Cardiac fibroblast (primary cell): Measurements from ENCODE around the gene SCARB1.
A peak's percentile ranks its signal among the peaks of the same experiment; 100 is the strongest.

Experiments
- DNase-seq, 2 donors: peaks; one replicate each; pipeline versions ENCODE4 v3.0.0 to v3.0.0-alpha.2; 2010; ENCODE audit warnings: low read depth in 2 of 2
- H3K4me3 ChIP-seq, 2 donors: replicated peaks in 1 of 2; 1 replicate in 1 of 2; 2 replicates in 1 of 2; pipeline ENCODE4 v1.5.1; 2011; ENCODE audit warnings: low read depth in 2 of 2, low read length in 2 of 2, mild to moderate bottlenecking in 2 of 2, moderate library complexity in 1 of 2
- CTCF ChIP-seq: IDR thresholded peaks from one replicate; pipeline ENCODE4 v1.5.1; 2011; ENCODE audit warnings: low read depth, mild to moderate bottlenecking, low read length, inconsistent platforms

The SCARB1 gene

GRCh38 chr12:124778411-124778810, 85.3 kb downstream of the SCARB1 start:
- no peak for TF ChIP-seq CTCF
- DNase-seq = no peak
- no peak overlapping the region for H3K4me3 ChIP-seq

GRCh38 chr12:124777399-124778372, 86.0 kb downstream of the SCARB1 start:
- peak in 1 of 2 donors; percentile 56 for DNase-seq
- TF ChIP-seq CTCF = no peak
- no peak overlapping the region for H3K4me3 ChIP-seq

- no peak for TF ChIP-seq CTCF
- H3K4me3 ChIP-seq = no peak overlapping the region
- DNase-seq = no peak
Measured at GRCh38 chr12:124776125-124776513, 87.5 kb downstream of the SCARB1 start.

GRCh38 chr12:124774462-124775167, 89.0 kb downstream of the SCARB1 start:
- H3K4me3 ChIP-seq = peak overlapping the region in 1 of 2 donors; percentile 34
- no peak for TF ChIP-seq CTCF
- DNase-seq = peak; percentile 96 to 99

GRCh38 chr12:124774054-124774461, 89.6 kb downstream of the SCARB1 start:
- DNase-seq = peak in 1 of 2 donors; percentile 61
- TF ChIP-seq CTCF = no peak
- H3K4me3 ChIP-seq = peak overlapping the region in 1 of 2 donors; percentile 34

- DNase-seq = no peak
- TF ChIP-seq CTCF = no peak
- H3K4me3 ChIP-seq = no peak overlapping the region
Measured at GRCh38 chr12:124772289-124773170, 91.1 kb downstream of the SCARB1 start.
